HG03521 (cell line): ENCODE measurements around the gene C11orf21.

Experiments
- ATAC-seq: cut with Tn5 transposase; IDR thresholded peaks from one replicate; pipeline ENCODE4 v1.9.1; 2021; ENCODE audit warnings: mild to moderate bottlenecking, moderate library complexity; ENCODE audit not compliant: unreplicated experiment

Gene C11orf21

DNA sequence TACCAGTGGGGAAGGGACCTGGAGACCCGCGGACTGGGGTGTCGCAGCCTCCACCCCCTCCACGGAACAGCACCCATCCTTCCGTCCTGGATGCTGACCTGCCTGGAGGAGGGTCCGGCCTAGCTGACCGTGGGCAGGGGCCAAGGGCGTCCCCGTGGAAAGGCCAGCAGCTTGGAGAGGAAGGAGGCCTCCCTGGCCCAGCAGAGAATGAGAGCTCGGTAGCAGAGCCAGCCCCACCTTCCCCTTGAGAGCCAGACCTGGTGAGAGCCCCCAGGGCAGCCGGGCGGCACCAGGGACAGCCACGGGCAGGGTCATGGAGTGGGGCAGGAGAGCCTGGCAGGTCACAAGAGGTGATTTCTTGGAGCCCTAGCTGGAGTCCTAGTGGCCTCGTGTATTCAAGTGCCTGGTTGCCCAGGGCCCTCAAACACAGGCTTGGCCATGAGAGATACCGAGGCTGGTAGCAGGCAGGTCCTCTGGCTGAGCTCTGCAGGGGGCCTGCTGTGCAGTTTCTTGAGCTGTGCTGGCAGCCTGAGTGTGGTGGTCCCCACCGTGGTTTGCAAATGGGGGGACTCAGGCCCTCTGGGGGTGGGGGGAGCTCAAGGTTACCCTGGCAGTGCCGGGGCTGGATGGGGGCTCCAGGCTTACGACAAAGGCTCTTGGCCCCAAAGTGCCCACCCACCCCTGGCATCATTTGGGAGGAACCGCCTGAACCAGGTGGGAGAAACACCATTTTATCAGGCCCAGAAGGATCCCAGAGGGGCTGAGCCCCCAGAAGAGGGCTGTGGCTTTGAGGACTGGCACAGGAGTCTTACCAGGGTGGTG, 7.7 kb upstream of the C11orf21 start:
- ATAC-seq = no peak

DNA sequence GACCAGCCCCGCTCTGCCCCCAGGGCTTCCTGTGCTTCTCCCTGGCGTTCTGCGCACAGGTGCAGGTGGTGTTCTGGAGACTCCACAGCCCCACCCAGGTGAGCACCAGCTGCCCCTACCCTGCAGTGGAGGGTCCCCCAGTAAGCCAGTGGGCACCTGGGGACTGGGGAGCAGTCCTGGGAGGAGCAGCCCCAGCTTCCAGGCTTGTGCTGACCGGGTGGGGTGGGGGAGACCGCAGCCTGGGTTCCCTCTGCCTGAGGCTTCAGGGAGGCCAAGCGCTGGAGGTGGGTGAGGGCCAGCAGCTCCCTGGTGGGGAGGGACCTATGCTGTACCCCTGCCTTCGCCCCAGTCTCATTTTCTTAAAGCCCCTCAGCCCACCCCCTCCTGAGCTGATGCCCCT, 7.0 kb upstream of the C11orf21 start:
- no peak for ATAC-seq

DNA sequence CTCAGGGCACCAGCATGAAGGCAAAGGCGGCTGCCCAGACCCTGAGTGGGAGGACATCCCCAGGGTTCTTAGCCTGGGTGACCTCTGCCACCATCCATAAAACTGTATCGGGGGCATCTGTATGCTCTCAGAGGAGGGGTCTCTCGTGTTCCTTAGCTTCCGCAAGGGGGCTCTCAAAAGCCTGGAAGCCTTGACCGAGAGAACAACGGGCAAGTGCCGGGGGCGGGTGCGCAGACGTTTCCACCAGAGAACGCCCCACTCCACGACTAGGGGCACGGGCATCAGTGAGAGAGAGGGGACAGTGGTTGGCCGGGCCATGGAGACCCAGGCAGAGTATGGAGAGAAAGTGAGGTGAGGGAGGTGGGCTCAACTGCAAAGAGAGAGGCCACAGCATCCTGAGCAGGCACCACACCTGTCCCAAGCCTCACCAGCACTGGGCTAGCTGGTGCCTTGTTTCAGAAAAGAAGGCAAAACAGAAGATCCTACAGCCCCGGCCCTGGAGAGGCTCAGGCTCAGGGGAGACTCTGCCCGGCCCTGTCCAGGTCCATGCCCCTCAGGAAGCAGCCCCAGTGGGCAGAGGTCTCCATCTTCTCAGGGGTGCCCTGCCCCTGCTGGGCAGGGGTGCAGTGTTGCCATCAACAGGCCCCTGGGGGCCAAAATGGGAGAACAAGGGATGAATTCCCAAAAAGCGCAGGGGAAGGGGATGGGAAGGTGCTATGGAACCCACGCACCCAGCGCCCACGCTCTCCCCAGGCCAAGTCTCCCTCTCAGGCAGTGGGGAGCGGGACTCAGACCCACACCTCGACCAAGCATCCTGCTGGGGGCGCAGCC, 6.0 kb upstream of the C11orf21 start:
- no peak for ATAC-seq

DNA sequence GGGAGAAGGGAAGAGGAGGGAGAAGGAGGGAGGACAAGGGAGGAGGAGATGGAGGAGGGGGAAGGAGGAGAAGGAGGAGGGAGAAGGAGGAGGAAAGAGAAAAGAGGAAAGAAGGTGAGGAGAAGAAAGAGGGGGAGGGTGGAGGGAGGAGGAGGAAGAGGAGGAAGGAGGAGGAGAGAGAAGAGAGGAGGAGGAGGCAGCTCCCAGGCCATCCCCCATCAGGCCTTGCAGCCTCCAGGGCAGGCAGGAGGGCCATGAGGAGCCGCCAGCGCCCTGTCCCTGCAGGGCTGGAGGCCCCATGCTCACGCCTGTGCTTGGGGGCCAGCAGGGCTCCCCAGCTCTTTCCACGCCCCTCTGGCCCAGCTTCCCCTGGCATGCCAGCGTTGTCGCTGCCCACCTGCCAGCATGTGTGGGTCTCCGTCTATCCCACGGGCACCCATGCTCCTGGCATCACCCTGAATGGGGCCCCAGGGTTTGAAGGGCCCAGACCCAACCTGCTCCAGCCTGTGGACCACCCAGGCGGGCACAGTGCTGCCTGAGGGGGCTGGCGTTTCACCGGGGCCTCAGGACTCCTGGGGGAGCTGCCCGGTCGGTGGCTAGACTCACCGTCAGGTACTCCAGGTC, 5.3 kb upstream of the C11orf21 start:
- ATAC-seq = no peak

DNA sequence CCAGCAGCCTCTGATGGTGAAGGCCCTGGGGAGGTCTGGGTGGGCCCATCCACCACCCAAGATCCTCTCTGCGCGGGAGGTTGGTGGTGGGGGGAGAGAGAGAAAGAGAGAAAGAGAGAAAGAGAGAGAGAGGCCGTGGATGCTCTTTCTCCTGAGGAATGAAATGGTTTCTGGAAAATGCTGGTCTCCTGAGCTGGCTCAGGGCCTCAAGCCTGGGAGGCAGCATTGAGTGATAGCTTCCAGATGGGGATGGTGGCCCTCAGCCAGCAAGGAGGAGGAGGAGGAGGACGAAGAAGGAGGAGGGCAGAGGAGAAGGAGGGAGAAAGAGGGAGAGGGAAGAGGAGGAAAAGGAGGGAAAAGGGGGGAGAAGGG, 4.7 kb upstream of the C11orf21 start:
- ATAC-seq = no peak

DNA sequence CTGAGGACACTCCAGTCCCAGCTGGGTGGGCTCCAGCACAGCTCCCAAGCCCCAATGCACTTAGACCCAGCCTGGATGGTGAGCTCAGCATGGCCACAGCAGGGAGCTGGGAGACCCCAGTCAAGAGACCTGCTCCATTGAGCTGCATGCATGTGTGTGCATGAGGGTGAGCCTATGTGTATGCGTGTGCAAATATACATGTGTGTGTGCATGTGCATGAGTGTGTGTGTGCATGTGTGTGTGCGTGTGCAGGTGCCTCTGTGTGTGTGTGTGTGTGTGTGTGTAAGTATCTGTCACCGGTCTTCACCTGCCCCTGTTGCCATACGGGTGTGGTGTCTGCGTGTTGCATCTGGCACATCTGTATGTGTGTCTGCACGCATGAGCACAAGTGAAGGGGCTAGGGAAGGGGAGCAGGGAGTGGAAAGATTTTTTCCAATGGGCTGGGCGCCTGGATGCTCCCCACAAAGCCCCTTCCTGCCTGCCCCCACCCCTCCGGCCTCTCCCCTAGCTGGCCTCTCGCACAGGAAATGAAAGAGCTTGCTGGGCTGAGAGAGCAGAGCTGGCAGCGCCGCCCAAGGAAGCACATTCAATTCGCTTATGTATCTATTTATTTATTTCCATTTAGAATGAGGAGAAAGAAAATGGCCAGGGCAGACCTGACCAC, 4.2 kb upstream of the C11orf21 start:
- ATAC-seq = no peak

DNA sequence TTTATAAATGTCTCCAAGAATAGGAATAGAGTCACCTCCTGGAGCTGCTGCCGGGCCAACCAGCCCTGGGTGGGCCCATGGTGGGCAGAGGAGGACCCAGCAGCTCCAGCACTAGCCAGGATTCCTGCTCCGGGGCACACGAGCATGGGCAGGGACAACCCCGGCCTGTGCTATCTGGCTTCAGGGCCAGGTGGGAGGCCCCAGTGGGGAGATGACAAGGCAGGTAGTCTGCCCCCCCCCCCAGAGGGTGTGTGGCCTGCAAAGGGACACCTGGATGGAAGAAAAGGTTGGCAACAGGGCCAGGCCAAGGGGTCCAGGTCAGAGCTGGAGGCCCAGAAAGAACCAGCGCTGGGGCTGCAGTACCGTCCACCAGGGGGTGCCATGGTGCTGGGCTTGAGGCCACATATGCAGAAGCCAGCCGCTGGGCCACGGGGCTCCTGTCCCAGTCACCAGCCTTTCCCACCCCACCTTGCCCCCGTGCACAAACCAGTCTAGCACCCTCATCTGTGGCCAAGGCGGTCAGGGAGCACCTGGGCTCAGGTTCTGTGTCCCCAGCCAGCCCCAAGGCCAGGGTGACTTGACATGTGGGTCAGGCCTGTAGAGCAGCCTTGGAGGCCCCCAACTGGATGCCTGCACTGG, 3.5 kb upstream of the C11orf21 start:
- ATAC-seq = no peak

DNA sequence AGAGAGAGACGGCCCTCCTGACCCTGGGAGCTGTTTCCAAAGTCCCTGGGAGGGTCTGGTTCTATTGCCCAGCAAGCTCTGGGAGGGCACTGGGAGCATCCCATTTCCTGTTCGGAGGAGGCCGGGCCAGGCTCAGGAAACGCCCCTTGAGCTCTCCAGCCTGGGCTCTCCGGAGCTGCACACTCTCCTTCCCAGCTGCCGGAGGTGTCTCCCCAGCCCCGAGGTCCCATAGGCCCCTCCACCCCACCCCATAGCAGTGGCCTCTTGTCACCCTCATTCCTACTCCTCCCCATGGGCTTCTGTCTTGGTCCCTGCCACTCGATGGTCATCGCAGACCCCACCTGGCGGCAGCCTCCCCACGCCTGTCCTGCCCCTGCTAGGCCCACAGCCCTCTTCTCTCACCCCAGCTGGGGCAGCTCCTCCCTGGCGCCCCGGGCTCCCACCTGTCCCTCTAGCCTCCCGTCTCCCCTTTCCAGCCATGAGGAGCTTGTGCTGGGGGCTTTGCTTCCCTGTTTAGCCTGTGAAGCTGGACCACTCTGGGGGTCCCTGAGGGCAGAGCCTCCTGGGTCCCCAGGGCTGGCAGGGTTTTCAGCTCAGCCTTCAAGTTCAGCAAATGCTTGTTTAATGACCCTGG, 2.9 kb upstream of the C11orf21 start:
- no peak for ATAC-seq

DNA sequence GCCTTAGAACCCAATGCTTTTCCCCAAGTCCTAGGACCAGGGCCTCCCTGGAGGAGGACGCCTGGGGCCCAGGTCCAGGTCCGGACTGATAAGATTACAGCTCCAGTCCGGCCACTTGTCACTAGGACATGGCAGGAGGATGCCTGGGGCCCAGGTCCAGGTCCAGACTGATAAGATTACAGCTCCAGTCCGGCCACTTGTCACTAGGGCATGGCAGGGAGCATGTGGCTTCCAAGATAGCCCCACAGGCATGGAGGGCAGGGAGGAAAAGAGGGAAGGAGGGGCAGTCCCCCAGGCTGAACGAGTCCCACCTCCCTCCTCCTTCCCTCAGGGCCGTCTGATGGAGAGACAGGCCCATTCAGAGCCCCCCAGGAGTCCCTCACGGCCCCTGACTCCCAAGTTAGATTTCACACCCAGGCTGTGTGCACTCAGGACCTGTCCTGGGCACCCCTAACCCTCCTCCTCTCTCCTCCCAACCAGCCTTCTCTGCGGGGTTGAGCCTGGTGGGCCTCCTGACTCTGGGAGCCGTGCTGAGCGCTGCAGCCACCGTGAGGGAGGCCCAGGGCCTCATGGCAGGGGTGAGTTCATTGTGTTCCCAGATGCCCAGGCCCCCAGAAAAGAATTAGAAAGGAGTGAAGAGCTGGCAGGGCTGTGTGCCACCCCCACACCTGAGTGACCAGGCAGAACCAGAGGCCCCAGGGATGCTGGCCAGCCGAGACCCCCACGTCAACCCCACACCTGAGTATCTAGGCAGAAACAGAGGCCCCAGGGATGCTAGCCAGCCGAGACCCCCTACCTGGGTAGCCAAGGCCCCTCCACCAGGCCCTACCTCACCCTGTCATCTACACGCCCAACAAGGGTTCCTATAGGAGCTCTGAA, 2.1 kb upstream of the C11orf21 start:
- no peak for ATAC-seq

DNA sequence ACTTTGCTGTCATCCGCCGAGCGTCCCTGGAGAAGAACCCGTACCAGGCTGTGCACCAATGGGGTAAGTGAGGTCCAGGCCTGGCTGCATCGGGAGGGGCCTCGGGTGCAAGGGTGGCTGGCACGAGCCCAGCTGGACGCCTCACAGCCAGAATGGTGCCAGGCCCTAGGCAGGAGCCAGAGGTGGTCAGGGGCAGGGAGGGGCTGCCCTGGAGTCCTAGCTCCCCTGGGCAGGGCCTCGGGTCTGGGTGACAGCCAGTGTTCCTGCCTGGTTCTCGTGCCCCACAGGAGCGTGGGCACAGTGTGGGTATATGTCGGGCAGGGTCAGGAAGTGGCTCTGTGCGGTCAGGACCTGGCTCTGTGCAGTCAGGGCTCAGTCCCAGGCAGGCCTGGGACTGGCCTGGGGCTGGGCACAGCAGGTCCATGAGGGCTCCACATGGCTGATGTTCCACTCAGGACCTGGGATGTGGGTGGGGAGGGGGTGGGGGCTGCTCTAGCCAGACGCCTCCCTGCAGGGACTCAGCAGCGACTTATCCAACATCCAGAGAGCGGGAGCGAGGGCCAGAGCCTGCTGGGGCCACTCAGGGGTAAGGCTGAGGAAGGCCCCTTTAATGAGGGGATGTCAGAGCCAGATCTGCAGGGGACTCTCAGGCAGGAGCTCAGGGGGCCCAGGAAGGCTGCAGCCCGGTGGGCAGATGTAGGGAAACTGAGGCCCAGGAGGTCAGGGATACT, 1.3 kb upstream of the C11orf21 start:
- ATAC-seq = no peak

DNA sequence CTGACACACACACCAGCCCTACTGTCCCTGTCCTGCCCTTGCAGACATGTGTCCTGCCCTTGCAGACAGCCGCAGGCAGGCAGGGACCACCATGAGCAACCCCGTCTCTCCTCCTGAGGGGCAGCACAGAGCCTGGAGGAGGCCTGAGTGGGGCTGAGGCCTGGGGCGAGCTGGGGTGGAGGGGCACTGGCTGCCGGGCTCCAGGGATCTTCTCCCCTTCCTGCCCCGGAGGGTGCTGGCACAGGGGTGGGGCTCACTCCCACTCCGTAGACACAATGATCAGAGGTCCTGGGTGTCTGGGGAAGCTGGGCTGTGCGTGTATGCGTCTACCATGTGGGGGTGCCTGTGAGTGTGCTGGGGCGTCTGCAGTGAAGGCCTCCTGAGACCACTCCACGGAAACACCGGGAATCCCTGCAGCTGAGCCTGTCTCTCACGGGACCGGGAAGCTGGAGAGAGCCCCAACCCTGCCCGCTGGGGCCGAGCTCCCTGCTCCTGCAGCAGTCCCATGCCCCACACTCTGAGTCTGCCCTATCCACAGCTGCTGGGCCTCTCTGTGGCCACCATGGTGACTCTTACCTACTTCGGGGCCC, 683 bp upstream of the C11orf21 start:
- ATAC-seq = no peak

DNA sequence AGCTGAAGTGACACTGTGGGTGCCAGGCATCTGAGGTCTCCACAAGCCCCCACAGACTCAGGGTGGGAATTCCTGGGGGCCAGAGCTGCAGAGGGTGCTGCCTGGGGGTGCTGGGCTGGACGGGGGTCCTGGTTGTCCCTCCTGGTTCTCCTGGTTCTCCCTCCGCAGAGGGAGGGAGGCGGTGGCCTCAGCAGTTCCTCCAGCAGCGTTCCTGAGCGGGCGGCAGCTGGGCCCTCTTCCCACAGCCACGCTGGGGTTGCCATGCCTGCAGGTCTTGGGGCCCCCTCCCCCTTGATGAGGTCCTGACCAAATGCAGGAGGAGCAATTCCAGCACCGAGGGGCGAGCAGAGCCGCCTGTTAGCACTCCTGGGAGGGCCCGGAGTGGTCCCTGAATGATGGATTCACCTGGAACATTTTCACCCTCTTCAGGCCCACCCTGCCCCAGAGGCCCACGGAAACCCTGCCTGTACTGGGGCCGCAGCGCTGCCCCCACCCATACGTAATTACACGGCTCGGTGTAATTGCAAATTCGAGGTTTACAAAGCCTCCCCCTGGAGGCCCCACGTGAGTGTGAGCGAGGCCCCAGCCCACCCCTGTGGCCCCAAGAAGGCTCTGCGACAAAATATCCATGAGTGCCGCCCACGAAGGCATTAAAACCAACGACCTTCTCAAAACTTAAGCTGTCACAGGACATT, 635 bp downstream of the C11orf21 start:
- no peak for ATAC-seq

DNA sequence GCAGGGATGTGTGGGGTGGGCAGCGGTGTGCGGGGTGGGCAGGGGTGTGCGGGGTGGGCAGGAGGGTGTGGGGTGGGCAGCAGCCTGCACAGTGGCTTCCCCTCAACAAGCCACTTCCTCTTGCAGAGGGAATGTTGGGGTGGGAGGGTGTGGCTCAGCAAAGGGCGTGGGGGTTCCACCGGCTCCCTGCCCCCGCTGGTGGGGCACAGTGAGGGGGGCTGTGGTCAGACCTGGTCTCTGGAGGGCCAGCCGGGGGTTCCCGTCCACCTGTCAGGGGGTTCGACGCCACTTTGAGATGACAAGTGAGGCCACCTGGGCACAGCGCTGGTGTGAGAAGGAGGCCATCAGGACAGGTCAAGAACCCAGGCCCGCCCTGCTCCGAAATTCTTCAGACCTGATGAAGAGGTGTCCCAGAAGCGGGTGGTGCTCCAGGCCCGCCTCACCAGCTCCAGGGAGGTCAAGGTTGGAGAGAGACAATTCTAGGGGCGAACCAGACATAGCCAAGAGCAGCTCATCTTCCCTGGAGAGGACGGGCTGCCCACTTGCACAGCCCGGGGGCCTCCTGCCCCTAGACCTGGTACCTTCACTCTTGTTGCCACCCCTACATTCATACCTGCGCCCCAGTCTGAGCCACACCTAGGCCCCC, 1.3 kb downstream of the C11orf21 start:
- ATAC-seq = no peak

DNA sequence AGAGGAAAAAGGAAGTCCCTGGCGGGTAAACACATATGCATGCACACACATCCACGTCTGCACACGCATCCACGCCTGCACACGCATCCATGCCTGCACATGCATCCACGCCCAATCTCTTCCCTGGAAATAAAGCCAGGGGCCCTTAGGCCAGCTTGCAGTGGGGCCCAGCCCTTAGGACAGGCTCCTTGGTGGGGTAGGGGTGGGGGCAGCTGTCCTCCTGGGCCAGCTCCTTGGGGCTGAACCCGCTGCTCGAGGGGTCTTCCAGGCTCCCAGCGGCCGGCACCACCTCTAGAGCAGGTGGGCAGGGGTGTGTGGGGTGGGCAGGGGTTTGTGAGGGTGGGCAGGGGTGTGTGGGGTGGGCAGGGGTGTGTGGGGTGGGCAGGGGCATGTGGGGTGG, 1.9 kb downstream of the C11orf21 start:
- no peak for ATAC-seq

DNA sequence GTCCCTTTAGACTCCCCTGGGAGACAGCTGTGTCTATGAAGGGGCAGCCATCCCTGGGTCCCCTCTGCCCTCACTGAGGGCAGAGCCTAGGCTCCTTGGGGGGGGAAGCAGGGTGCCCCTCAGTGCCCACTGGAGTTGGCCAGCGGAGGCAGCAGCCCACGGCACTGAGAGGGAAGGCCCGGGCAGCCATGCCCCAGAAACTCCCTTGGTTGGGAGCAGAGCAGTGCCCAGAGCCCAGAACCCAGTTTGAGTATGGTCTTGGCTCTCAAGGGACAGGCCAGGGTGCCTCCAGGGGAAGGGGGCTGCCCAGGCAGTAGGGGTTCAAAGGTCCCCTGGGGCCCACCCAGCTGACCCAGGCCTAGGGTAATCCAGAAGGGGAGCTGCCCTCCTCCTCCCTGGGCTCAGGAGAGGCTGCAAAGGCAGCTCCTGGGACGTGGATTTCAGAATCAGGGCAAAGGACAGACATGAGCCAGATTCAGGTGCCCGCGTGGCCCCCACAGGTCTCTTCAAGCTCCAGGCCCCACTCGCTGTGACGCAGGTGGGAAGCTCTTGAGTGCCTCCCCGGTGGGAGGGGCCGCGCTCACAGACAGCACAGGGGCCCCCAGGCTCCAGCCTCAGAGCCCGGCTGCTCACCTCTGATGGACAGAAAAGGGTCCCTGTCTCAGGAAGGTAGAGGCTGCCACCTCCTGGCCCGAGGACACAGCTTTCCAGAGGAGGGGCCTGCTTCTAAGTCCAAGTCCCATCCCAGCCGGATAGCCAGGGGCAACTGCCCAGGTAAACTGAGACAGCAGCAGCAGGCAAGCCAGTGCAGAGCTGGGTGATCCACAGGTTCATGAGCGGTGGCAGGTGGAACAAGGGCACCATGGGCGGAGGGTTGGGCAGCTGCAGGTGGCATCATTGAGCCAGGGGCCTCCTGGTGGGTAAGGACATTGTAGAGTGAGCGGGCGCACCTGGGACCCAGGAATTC, 2.6 kb downstream of the C11orf21 start:
- ATAC-seq = no peak

DNA sequence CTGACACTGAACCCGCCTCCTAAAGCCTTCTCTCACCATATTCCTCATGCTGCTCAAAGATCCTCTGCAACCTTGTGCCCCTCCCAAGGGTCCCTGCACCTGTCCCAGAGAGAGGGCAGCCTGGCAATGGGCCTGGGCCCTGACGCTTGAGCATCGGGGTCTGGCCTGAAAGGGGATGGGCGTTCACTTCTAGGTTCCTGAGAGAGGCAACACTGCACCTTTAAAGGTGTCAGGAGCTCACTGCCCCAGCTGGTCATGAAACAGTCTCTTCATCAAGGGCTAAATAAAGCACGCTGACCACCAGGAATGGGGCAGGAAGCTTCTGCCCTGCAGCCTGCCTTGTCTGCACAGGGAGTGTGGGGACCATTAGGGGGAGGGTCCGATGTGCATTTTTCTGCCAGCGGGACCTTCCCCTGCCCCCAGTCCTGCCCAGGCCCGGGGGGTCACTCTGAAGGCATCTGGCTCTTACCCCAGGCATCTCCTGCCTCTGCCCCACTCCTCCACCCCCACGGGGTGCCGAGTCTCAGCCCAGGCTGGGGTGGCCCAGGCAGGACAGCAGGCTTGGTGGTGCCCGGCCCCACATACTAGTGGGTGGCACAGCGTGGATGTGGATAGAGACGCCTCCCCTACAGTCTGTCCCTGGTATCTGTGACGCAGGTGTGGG, 3.5 kb downstream of the C11orf21 start:
- ATAC-seq = no peak
